ENCODE results near the gene TAF15. TPM values are rescaled to one million over a fixed set of nuclear protein-coding genes. Genes with fewer than 3 reads are reported as not detected.

The TAF15 gene
- total RNA-seq, 4 donors from 2014 or later: 93.8 to 140 (median 122) TPM

- no peaks in the 10 kb centered on the region for H3K9me3 ChIP-seq
- H3K27me3 ChIP-seq: peaks cover 0 to 3% (median 0%) of the 10 kb centered on the region in 4 donors
- no peak overlapping the region for H3K4me3 ChIP-seq
- H3K27ac ChIP-seq (replicated peaks in 1 of 4): peak overlapping the region; percentile 72 to 82 (median 74)
- TF ChIP-seq POLR2A (IDR thresholded peaks at IDR 0.05; ENCODE audit: low read depth) (no peak), POLR2AphosphoS5 (IDR thresholded peaks at IDR 0.05) (peak; percentile 68 to 71)
- no peaks in the 10 kb centered on the region for H3K36me3 ChIP-seq
- peaks cover 42 to 77% (median 71%) of the 10 kb centered on the region in 4 donors for H3K4me1 ChIP-seq
- intact Hi-C loops (cut with DNase I): no loop called here
- DNase-seq (ENCODE audit: extremely low spot score): no peak
Observed at GRCh38 chr17:35799942-35800341, 9.3 kb upstream of the TAF15 start.

GRCh38 chr17:35801583-35802224 is 7.6 kb upstream of the TAF15 start:
- Histone ChIP-seq H3K27me3 (no peaks in the 10 kb centered on the region), H3K4me1 (peaks cover 32 to 66% (median 59%) of the 10 kb centered on the region in 4 donors), H3K4me3 (no peak overlapping the region), H3K9me3 (no peaks in the 10 kb centered on the region), H3K27ac (replicated peaks in 1 of 4) (peak overlapping the region; percentile 72 to 76 (median 74)), H3K36me3 (no peaks in the 10 kb centered on the region)
- TF ChIP-seq EP300 (IDR thresholded peaks at IDR 0.05) (no peak), POLR2AphosphoS5 (IDR thresholded peaks at IDR 0.05) (peak; percentile 58 to 67), POLR2A (IDR thresholded peaks at IDR 0.05; ENCODE audit: low read depth) (no peak)
- TF ChIP-seq, protein P1, sequence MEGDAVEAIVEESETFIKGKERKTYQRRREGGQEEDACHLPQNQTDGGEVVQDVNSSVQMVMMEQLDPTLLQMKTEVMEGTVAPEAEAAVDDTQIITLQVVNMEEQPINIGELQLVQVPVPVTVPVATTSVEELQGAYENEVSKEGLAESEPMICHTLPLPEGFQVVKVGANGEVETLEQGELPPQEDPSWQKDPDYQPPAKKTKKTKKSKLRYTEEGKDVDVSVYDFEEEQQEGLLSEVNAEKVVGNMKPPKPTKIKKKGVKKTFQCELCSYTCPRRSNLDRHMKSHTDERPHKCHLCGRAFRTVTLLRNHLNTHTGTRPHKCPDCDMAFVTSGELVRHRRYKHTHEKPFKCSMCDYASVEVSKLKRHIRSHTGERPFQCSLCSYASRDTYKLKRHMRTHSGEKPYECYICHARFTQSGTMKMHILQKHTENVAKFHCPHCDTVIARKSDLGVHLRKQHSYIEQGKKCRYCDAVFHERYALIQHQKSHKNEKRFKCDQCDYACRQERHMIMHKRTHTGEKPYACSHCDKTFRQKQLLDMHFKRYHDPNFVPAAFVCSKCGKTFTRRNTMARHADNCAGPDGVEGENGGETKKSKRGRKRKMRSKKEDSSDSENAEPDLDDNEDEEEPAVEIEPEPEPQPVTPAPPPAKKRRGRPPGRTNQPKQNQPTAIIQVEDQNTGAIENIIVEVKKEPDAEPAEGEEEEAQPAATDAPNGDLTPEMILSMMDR (IDR thresholded peaks at IDR 0.05): no peak
- WGBS: 49% methylated on average over 7 of the region's 9 CpGs
- no peak for DNase-seq (ENCODE audit: extremely low spot score)
- intact Hi-C loops (cut with DNase I): no loop called here

- DNase-seq (ENCODE audit: extremely low spot score): no peak
- WGBS: 41% methylated on average over 1 of the region's 1 CpG
- Histone ChIP-seq H3K4me3 (no peak overlapping the region), H3K9me3 (no peaks in the 10 kb centered on the region), H3K36me3 (no peaks in the 10 kb centered on the region), H3K27ac (replicated peaks in 1 of 4) (peak overlapping the region; percentile 61 to 74 (median 66)), H3K4me1 (peaks cover 32 to 53% (median 50%) of the 10 kb centered on the region in 4 donors), H3K27me3 (no peaks in the 10 kb centered on the region)
- intact Hi-C loops (cut with DNase I): loop anchor here (1.0 to 2.0 kb wide), 2 partner anchors 35 to 40 kb away; no protein-coding TSS in a partner anchor
- TF ChIP-seq, protein P1 (IDR thresholded peaks at IDR 0.05): peak; percentile 90 to 99 (median 91)
- TF ChIP-seq EP300 (IDR thresholded peaks at IDR 0.05): no peak
- peak; percentile 43 to 72 for TF ChIP-seq POLR2AphosphoS5 (IDR thresholded peaks at IDR 0.05)
Observed at GRCh38 chr17:35804658-35805192, 4.6 kb upstream of the TAF15 start.

DNA sequence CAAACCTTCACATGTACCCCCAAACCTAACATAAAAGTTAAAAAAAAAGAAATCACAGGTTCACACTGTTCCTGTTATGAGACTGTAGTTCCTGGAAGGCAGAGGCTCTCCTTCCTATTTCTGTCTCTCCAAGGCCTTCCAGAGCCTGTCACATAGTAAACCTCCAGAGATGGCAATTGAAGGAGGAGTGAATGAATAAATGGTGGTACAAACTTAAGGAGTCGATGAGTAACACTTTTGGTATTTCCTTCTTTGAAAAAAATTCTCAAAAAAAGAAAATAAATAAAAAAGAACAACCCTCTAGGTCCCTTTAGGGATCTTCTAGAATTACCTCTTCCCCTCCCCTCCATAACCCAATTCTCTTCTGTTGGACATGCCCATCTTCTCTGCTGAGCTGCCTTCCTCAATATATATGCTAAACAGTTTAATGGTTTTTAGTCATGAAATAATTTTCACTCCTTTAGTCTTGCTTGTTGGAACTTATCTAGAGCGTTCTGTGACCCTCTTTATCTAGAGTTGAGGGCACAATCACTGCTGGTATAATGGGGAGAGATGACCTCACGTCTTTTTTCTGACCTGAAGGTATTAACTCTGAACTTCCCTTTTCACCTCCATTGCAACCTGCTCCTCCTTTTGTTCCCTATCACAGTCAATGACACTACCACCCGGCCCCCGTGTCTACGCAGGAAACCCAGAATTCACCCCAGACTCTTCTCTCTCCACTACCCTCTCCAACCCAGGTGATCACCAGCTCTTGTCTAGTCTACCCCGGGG is 1.7 kb upstream of the TAF15 start:
- intact Hi-C loops (cut with DNase I): no loop called here
- Histone ChIP-seq H3K27ac (replicated peaks in 1 of 4) (peak overlapping the region in 3 of 4 donors; percentile 95 to 96 (median 95)), H3K27me3 (no peaks in the 10 kb centered on the region), H3K4me3 (no peak overlapping the region), H3K4me1 (peaks cover 26 to 50% (median 47%) of the 10 kb centered on the region in 4 donors), H3K9me3 (no peaks in the 10 kb centered on the region), H3K36me3 (no peaks in the 10 kb centered on the region)
- DNase-seq (ENCODE audit: extremely low spot score): no peak
- 89% methylated on average over 7 of the region's 7 CpGs for WGBS
- TF ChIP-seq EP300 (IDR thresholded peaks at IDR 0.05) (no peak), POLR2AphosphoS5 (IDR thresholded peaks at IDR 0.05) (no peak), POLR2A (IDR thresholded peaks at IDR 0.05; ENCODE audit: low read depth) (no peak)
- TF ChIP-seq, protein P1 (IDR thresholded peaks at IDR 0.05): no peak

Data from esophagus muscularis mucosa (tissue), 4 donors.